ENCODE measurements around the gene CNNM4. TPM values are rescaled to one million over a fixed set of nuclear protein-coding genes. Genes with fewer than 3 reads are reported as not detected.

CNNM4 gene
- total RNA-seq, 1 experiment from 2014 or later = 5.2 TPM

DNA sequence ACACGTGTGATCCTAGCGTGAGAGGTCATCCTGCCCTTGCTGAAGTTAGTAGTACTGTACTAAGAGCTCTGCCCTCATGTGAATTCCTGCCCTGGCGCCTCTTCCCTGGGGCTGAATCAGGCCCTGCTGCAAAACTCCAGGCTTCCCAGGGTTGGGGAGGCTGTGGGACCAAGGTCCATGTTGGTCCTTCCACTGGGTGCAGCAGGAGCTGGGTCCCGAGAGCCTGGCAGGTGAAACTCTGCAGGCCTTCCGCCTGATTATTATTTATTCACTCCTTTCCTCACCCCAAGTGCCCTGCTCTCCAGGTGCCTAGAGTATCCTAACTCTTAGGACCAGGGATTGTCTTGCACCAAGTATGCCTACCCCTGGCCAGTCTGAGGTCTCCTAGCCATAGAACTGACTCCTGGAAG is 50.1 kb downstream of the CNNM4 start:
- DNase-seq (ENCODE audit: low read depth) = no peak

DNA sequence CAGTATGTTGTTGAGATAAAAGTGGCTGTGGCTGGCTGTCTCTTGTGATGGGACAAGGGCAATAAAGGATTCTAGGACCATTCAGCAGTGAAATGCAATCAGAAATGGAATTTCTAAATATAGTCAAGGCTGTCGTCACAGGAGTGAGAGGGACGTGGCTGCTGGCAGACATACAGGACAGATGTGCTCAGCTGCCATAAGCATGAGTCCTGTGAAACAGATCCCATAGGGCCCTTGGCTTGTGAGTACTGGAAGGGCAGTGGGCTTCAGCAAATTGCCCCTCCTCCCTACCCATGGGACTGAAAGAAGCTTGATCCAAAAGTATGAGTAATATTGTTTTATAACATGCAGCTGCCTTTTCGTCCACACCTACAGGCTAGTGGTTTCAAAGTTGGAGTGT is 51.2 kb downstream of the CNNM4 start:
- DNase-seq (ENCODE audit: low read depth) = no peak

DNA sequence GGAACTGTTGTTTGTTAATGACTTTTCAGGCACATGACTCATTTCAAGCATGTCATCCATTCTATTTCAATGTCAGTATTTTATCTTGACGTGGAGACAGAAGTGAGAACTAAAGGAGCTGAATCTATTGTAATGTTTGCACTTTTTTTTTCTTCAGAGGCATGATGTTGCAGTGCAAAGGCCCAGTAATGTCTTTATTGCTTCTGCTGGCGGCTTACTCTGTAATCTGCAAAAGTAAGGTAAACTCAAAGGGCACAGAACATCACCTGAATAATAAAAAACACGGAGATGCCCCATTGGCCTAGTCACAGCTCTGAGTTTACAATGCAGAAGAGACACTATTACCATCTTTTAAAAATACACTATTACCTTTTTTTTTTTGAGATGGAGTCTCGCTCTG is 53.0 kb downstream of the CNNM4 start:
- no peak for DNase-seq (ENCODE audit: low read depth)

DNA sequence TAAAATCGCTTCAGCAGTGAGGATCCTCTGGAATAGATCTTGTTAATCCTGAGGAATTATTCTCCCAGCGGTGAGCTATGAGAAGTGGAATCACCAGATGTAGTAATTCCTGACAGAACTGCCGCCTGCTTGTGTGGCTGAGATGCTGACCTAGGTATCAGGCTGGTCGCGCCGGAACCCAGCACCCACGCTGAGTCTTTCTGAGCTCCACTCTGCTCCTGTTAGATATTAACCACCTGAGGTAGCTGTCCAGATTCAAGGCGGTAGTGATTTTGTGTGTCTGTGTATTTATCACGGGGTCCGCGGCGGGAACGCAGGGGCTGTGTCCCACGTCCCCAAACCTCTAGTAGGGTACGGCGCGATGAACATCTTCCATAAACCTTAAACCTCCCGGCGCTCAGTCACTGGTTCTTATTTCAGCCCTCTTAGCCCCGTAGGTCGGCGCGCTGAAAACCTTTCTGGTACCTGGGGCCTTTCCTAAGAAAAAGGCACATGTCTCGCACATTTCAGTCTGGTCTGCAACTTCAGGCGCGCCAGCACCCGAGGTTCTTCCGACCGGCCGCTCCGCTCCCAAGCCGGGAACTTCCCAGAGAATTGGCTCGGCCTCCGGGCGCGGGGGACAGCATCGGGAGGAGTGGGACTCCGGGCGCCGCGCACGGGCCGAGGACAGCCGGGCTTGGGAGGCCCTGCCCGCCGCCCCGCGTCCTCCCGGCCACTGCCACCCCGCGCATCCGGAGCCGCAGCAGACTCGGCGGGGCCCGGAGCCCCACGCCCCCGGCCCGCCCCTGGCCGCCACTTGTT is 54.8 kb downstream of the CNNM4 start:
- peak; percentile 15 for DNase-seq (ENCODE audit: low read depth)

DNA sequence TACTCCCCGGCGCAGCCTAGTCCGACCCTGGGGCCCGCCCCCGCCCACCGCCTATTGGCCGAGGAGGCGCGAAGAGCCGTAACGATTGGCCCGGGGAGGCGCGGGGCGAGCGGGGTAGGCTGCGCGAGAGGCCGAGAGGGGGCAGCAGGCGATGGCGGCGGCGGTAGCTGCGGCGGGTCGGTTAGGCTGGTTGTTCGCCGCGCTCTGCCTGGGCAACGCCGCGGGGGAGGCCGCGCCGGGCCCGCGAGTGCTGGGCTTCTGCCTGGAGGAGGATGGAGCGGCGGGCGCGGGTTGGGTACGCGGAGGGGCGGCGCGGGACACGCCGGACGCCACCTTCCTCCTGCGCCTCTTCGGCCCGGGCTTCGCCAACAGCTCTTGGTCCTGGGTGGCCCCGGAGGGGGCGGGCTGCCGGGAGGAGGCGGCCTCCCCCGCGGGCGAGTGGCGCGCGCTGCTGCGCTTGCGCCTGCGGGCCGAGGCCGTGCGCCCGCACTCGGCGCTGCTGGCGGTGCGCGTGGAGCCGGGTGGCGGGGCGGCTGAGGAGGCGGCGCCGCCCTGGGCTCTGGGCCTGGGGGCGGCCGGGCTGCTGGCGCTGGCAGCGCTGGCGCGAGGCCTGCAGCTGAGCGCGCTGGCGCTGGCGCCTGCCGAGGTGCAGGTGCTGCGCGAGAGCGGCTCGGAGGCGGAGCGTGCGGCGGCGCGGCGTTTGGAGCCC is 55.6 kb downstream of the CNNM4 start, which contains the start of gene CNNM3:
CNNM3 (plus strand) TSS at position 142 of the 709 bp plus-strand sequence; CDS start at position 152, 10 bp downstream.
- peak; percentile 87 for DNase-seq (ENCODE audit: low read depth)

DNA sequence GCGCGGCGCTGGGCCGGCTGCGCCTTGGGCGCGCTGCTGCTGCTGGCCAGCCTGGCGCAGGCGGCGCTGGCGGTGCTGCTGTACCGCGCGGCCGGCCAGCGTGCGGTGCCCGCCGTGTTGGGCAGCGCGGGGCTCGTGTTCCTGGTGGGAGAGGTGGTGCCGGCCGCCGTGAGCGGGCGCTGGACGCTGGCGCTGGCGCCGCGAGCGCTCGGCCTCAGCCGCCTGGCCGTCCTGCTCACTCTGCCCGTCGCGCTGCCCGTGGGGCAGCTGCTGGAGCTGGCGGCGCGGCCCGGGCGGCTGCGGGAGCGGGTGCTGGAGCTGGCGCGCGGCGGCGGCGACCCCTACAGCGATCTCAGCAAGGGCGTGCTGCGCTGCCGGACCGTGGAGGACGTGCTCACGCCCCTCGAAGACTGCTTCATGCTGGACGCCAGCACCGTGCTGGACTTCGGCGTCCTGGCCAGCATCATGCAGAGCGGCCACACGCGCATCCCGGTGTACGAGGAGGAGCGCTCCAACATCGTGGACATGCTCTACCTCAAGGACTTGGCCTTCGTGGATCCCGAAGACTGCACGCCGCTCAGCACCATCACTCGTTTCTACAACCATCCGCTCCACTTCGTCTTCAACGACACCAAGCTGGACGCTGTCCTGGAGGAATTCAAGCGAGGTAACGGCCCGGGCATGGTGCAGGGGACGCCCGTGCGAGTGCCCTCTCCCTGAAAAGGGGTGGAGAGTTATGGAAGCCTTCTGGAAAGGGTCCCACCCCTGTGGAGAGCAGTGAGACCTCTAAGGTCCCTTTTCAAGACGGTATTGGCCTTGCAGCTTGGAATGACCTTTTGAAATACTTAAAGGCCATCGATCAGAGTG is 56.4 kb downstream of the CNNM4 start:
- no peak for DNase-seq (ENCODE audit: low read depth)

DNA sequence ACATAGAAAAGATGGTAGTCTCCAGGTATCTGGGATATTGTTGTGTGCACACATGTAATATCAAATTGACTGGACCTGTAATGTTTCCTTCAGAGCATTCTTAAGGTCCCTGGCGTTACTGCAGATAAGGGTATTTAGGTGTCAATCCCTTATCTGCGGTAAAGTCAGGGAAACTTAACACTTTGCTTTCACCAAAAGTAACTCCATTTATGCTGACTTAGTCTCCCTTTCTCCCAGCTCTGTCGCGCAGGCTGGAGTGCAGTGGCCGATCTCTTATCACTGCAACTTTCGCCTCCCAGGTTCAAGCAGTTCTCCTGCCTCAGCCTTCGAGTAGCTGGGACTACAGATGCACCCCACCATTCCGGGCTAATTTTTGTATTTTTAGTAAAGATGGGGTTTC is 57.2 kb downstream of the CNNM4 start:
- DNase-seq (ENCODE audit: low read depth) = no peak

DNA sequence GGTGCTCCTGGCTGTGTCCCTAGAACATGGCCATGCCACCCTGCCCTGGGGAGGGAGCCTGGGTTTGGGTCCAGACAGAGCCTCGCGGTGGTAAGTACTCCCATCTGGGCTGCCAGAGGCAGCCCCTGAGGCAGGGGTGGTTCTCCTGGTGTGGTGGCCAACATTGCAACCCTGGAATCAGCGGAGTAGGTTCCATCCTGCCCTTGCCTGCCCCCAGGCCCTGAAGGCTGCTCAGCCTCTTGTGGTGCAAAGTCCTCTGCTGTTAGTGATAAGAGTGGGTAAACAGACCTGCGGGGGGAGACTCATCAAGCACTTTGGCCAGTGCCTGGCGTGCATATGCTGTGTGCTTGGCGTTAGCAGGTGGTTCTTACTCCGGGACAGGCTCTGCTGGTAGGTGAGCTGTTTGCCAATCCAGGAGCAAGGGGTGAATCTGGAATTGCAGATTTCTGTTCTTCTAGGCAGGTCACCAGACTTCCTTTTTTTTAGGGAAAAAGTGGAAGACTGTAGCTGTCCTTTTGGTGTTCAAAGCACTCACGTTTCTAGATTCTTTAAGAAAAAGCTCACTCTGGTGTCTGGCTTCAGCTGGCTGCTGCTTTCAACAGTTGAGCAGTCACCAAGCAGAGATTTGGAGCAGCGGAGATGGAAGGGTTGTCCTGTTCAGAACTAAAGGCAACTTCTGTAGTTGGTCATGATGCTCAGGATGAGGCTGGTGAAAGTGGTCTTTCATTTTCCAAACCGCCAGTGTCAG is 58.6 kb downstream of the CNNM4 start:
- no peak for DNase-seq (ENCODE audit: low read depth)

DNA sequence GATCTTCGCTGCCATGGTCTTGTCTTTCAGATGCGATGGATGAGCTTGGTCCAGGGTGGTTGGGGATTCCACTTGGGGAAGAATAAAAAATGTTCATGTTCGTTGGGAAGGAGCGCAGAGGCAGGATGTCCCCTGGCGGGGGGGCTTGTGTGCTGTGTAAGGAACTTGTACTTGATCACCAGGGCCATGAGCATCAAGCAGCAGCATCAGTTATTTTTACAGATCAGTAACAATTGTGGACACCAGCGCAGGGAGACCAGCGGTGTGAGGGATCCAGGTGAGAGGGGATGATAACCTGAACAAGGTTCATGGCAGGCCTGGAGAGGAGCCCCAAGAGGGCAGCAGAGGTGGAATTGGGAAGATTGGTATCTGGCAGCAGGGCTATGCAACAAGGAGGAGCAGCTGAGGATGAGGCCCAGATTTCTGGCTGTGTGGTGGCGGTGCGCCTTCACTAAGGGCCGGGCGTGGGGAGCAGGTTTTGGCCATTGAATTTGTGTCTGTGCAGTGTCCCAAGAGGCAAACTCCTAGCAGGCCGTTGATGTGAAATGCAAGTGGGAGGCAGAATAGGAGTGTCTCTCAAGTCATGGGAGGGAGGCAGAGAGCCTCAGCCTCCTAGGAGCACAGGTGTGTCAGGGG is 59.3 kb downstream of the CNNM4 start:
- DNase-seq (ENCODE audit: low read depth) = no peak

DNA sequence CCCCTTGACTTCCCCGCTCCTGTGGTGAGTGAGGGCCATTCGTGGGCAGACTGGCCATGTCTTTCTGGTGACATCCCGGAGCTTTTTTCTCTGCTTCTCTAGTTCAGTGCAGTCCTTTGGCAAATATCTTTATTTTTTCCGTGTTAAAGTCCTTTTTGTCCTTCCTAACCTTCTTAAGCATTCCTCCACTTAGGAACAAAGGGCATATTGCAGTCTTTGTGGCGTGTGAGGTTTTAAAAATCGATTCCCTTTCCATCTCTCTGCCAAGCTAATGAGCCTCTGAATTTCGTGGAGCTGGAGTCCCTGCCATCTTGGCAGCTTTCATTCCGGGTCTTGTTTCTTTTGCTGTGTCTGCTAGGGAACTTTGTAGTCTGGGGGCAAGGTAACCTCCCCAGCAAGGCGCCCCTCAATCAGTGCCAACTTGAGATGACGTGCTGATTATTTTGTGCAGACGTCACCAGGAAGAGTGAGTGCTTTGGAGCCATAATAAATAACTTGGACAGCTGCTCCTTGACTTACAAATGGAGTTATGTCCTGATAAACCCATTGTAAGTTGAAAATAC is 60.5 kb downstream of the CNNM4 start:
- no peak for DNase-seq (ENCODE audit: low read depth)

DNA sequence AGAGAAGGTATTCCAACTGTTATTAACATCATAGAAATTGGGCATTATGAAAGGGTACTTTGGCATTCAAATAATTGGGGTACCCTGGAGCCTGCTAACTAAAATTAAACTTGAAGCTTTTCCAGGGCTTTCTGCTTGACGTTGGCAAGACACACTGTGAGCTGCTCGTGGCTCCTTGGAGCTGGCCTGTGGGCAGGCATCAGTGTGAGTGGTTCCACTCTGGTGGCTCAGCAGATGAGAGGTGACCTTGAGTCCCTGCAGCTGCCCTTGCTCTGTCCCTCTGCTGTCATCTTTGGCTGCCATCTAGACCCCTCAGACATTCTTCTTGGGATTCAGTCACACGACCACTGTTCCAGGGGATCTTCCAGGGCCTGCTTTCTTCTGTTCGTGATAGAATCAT is 62.1 kb downstream of the CNNM4 start:
- no peak for DNase-seq (ENCODE audit: low read depth)

DNA sequence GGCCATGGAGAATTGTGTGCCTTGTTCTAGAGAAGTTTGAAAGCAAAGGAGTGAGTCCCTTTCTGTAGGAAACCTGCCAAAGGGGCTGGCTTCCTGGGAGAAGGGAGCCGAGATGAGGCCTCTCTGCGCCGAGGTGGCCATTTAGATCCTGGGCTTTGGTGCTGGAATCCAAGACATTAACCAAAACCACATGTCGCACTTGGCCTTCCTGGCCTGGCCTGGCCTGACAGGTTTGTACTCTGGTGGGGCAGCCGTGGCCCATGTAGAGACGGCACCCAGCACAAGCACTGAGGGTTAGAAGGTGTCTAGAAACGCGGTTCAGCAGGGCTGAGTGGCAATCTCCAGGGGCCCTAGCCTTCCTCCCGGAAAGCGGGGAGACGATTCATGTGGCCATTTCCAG is 62.5 kb downstream of the CNNM4 start:
- no peak for DNase-seq (ENCODE audit: low read depth)

DNA sequence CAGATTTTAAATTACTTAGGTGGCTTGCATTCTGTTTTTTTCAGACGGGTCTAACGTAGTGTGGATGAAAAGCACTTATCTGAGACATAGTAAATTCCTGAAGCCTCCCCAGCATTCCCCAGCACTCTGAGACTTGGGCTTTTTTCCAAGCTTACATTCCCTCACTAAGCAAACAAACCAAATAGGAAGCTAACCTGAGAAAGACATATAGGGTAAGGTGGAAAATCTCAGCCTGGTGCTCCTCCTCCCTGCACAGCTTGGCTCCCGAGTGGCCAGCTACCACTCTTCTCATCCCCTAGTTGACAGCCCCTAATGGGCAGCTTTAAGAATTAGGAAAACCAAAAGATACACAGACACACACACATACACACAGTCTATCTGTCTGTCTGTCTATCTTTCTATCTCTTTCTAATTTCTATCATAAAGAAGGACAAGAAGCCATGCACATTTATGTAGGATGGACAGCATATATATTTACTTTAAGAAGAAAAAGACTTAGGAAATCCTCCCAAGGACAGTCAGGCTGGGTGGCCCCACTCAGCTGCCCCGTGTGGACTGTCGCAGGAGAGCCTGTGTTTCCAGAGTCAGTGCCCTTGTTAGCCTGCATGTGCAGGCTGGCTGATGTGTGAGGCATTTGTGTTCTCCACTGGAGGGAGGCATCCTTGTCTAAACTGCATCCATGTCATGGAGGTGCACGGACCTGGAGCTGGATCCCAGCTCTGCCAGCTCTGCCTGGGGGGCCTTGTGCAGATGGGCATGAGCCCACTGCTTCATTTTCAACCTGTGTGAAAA is 63.6 kb downstream of the CNNM4 start:
- peak; percentile 18 for DNase-seq (ENCODE audit: low read depth)

DNA sequence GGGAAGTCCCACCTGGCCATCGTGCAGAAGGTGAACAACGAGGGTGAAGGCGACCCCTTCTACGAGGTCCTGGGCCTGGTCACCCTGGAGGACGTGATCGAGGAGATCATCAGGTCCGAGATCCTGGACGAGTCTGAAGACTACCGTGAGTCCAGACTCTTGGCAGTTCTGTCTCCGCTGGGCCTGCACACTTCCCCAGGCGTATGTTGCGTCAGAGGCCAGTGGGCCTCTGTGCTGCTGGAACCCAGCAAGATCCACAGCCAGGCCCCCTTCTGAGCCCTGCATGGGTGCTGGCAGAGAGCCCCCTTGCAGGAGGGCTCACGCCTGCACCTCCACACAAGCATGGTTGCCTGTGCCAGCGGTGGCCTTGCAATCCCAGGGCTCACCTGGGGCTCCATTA is 64.4 kb downstream of the CNNM4 start:
- no peak for DNase-seq (ENCODE audit: low read depth)

DNA sequence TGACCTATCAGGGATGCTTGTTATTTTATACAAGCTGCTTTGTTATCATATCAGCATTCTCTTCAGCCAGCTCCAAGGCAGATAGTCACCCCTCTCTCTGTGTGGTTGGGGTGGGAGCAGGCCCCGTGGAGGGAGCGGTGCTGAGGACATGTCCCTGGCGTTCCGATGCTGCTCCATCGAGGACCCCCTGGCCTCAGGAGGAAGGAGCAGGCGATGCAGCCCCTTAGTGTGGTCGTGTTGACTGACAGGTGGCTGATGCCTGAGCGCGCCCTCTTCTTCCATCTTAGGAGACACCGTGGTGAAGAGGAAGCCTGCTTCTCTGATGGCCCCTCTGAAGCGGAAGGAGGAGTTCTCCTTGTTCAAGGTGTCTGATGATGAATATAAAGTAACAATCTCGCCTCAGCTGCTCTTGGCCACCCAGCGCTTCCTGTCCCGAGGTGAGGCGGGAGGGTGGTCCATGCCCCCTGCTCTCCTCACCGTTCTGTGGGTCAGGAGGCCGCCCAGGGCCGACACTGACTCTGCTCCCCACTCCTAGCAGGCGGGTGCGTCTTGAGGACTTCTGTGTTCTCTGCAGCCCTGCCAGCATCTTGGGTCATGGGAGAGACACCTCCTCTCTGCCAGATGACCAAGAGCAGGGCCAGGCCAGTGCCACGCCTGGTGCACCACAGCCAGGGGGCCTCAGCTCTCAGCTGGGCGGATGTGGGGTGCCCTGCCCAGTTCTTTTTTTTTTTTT is 66.0 kb downstream of the CNNM4 start:
- no peak for DNase-seq (ENCODE audit: low read depth)

DNA sequence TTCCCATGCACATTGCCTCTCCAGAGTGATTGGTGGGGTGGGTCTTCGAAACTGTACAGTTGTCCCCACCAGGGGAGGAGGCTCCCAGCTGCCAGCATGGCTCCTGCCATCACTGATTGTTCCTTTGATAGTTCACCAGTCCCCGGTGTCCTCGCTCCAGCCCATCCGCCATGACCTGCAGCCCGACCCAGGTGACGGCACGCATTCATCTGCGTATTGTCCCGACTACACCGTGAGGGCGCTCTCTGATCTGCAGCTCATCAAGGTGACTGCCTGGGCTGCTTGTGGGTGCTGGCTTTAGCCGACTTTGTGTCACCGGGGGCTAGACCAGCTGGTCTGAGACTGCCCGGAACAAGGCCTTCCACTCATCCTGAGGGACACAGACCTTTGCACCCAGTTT is 67.7 kb downstream of the CNNM4 start:
- no peak for DNase-seq (ENCODE audit: low read depth)

DNA sequence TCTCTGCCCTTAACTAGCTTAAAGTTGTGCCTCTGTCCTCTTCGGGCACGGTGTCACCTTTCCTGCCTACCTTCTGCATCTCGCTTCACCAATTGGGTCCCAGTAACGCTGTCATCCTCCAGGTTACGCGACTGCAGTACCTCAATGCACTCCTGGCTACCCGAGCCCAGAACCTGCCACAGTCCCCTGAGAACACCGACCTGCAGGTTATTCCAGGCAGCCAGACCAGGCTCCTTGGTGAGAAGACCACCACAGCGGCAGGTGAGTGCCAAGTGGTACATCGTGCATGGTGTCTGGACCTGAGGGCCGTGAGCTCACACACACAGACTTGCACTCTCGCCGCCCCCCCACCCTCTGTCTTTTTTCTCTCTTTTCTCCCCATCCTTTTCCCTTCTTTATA is 68.2 kb downstream of the CNNM4 start:
- DNase-seq (ENCODE audit: low read depth) = no peak

DNA sequence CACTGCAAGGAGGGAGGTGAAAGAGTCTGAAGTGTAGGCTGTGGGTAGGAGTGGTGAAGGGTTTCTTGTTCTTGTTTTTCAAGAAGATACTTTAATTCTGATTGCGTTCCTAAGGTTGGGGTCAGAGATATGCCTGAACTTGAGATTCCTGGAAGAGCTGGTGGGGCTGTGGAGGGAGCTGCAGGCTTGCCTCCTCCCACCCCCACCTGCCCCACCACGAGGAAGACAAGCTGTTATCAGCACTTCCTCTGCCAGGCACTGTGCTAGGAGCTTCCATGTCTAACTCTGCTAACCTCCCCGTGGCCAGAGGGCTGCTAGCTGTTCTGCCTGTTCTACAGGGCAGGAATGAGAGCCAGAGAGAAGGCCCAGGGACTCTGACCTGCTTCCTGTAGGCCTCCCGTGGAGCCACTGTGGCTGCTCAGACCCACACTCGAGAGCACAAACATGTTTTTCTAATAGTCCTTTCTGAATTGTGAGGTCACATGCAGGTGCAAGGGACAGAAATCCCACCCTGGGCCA is 69.4 kb downstream of the CNNM4 start:
- no peak for DNase-seq (ENCODE audit: low read depth)

DNA sequence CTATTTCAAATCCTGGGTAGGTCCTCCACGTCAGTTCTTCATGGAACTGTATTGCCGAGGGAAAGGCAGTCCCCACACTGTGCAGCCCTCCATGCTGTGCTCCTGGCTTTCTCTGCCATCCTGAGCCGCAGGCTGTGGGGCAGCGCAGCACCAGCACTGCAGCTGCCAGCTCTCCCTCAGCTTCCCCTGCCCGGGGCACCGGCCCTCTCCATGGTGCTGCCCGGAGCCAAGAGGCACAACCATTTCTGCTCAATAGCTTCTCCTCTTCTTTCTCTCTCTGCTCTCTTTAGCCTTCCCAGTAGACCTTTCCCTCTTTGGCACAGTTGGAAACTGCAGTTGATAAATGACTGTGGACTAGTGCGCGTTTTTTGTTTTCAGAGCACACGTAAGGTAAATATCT is 71.0 kb downstream of the CNNM4 start:
- DNase-seq (ENCODE audit: low read depth) = no peak

All from M059J (cell line).